ENCODE results near the gene DCC. TPM values are rescaled to one million over a fixed set of nuclear protein-coding genes. Genes with fewer than 3 reads are reported as not detected.

DCC gene
- total and polyA plus RNA-seq, 2 donors (not counting 1 experiment from before 2014, with no cell fraction given), result 0.14 TPM; not detected in 1

- H3K36me3 ChIP-seq (ENCODE audit: control insufficient read depth, insufficient read depth, low read length), result no peaks in the 10 kb centered on the region
- H3K9ac ChIP-seq (ENCODE audit: insufficient read depth, low read length), result no peak overlapping the region
- H3K79me2 ChIP-seq (ENCODE audit: control insufficient read depth, insufficient read depth, low read length), result no peaks in the 10 kb centered on the region
- no peak overlapping the region for H3K4me2 ChIP-seq (ENCODE audit: extremely low read depth, insufficient read depth, low read length)
- H2AFZ ChIP-seq (ENCODE audit: low read length), result no peak overlapping the region
- no peak for DNase-seq (ENCODE audit: low read depth in 2 of 2)
- no peaks in the 10 kb centered on the region for H3K27me3 ChIP-seq (ENCODE audit: control insufficient read depth, insufficient read depth, low read length)
- H3K4me3 ChIP-seq (replicated peaks in 1 of 4; ENCODE audit: control extremely low read depth in 1 of 4, insufficient read depth in 1 of 4, low read depth in 3 of 4, low read length in 4 of 4), result no peak overlapping the region
- H4K20me1 ChIP-seq (ENCODE audit: control insufficient read depth, extremely low read depth, insufficient read depth, low read length), result no peaks in the 10 kb centered on the region
- H3K27ac ChIP-seq (ENCODE audit: insufficient read depth, low read length), result no peak overlapping the region
- TF ChIP-seq EZH2 (IDR thresholded peaks at IDR 0.05; ENCODE audit: low read length, missing control alignments), result no peak
- TF ChIP-seq CTCF (conservative IDR thresholded peaks at IDR 0.05 in 1 of 2, IDR thresholded peaks at IDR 0.05 in 1 of 2; ENCODE audit: low read depth in 1 of 2, low read length in 2 of 2), result no peak
- H3K4me1 ChIP-seq (ENCODE audit: control insufficient read depth, extremely low read depth, insufficient read depth, low read length), result no peaks in the 10 kb centered on the region
- H3K9me3 ChIP-seq (ENCODE audit: control insufficient read depth, insufficient read depth, low read depth, low read length), result no peaks in the 10 kb centered on the region
Observed at GRCh38 chr18:53385889-53386288, 1045.9 kb downstream of the DCC start.

- no peaks in the 10 kb centered on the region for H3K9me3 ChIP-seq (ENCODE audit: control insufficient read depth, insufficient read depth, low read depth, low read length)
- H3K36me3 ChIP-seq (ENCODE audit: control insufficient read depth, insufficient read depth, low read length), result no peaks in the 10 kb centered on the region
- TF ChIP-seq CTCF (conservative IDR thresholded peaks at IDR 0.05 in 1 of 2, IDR thresholded peaks at IDR 0.05 in 1 of 2; ENCODE audit: low read depth in 1 of 2, low read length in 2 of 2), result no peak
- TF ChIP-seq EZH2 (IDR thresholded peaks at IDR 0.05; ENCODE audit: low read length, missing control alignments), result no peak
- no peak for DNase-seq (ENCODE audit: low read depth in 2 of 2)
- H2AFZ ChIP-seq (ENCODE audit: low read length), result no peak overlapping the region
- H3K27ac ChIP-seq (ENCODE audit: insufficient read depth, low read length), result no peak overlapping the region
- no peak overlapping the region for H3K4me2 ChIP-seq (ENCODE audit: extremely low read depth, insufficient read depth, low read length)
- H3K27me3 ChIP-seq (ENCODE audit: control insufficient read depth, insufficient read depth, low read length), result no peaks in the 10 kb centered on the region
- H3K9ac ChIP-seq (ENCODE audit: insufficient read depth, low read length), result no peak overlapping the region
- H3K4me3 ChIP-seq (replicated peaks in 1 of 4; ENCODE audit: control extremely low read depth in 1 of 4, insufficient read depth in 1 of 4, low read depth in 3 of 4, low read length in 4 of 4), result no peak overlapping the region
- H4K20me1 ChIP-seq (ENCODE audit: control insufficient read depth, extremely low read depth, insufficient read depth, low read length), result no peaks in the 10 kb centered on the region
- no peaks in the 10 kb centered on the region for H3K79me2 ChIP-seq (ENCODE audit: control insufficient read depth, insufficient read depth, low read length)
- H3K4me1 ChIP-seq (ENCODE audit: control insufficient read depth, extremely low read depth, insufficient read depth, low read length), result no peaks in the 10 kb centered on the region
Observed at GRCh38 chr18:53387581-53387980, 1047.6 kb downstream of the DCC start.

- no peaks in the 10 kb centered on the region for H3K9me3 ChIP-seq (ENCODE audit: control insufficient read depth, insufficient read depth, low read depth, low read length)
- no peak for DNase-seq (ENCODE audit: low read depth in 2 of 2)
- no peaks in the 10 kb centered on the region for H3K27me3 ChIP-seq (ENCODE audit: control insufficient read depth, insufficient read depth, low read length)
- no peak for TF ChIP-seq EZH2 (IDR thresholded peaks at IDR 0.05; ENCODE audit: low read length, missing control alignments)
- no peak for TF ChIP-seq CTCF (conservative IDR thresholded peaks at IDR 0.05 in 1 of 2, IDR thresholded peaks at IDR 0.05 in 1 of 2; ENCODE audit: low read depth in 1 of 2, low read length in 2 of 2)
- no peaks in the 10 kb centered on the region for H3K36me3 ChIP-seq (ENCODE audit: control insufficient read depth, insufficient read depth, low read length)
- H2AFZ ChIP-seq (ENCODE audit: low read length), result no peak overlapping the region
- H3K4me2 ChIP-seq (ENCODE audit: extremely low read depth, insufficient read depth, low read length), result no peak overlapping the region
- H3K4me1 ChIP-seq (ENCODE audit: control insufficient read depth, extremely low read depth, insufficient read depth, low read length), result no peaks in the 10 kb centered on the region
- no peak overlapping the region for H3K9ac ChIP-seq (ENCODE audit: insufficient read depth, low read length)
- H4K20me1 ChIP-seq (ENCODE audit: control insufficient read depth, extremely low read depth, insufficient read depth, low read length), result no peaks in the 10 kb centered on the region
- no peak overlapping the region for H3K4me3 ChIP-seq (replicated peaks in 1 of 4; ENCODE audit: control extremely low read depth in 1 of 4, insufficient read depth in 1 of 4, low read depth in 3 of 4, low read length in 4 of 4)
- no peak overlapping the region for H3K27ac ChIP-seq (ENCODE audit: insufficient read depth, low read length)
- H3K79me2 ChIP-seq (ENCODE audit: control insufficient read depth, insufficient read depth, low read length), result no peaks in the 10 kb centered on the region
Observed at GRCh38 chr18:53402670-53403069, 1062.7 kb downstream of the DCC start.

Measured in fibroblast of lung (primary cell).